Fibroblast of mammary gland (primary cell): Measurements from ENCODE around the gene INSRR.

Source experiments
- DNase-seq: peaks from one replicate; pipeline ENCODE4 v3.0.0-alpha.2; 2010; ENCODE audit warnings: low read depth
- H3K4me3 ChIP-seq: 2 replicates; pipeline ENCODE4 v1.5.1; 2011; ENCODE audit warnings: low read depth, mild to moderate bottlenecking, low read length, moderate library complexity; ENCODE audit not compliant: control insufficient read depth
- CTCF ChIP-seq: conservative IDR thresholded peaks from 2 replicates; pipeline ENCODE4 v1.5.1; 2011; ENCODE audit warnings: low read depth, low read length, inconsistent platforms; ENCODE audit not compliant: control insufficient read depth, insufficient read depth

The INSRR gene

DNA sequence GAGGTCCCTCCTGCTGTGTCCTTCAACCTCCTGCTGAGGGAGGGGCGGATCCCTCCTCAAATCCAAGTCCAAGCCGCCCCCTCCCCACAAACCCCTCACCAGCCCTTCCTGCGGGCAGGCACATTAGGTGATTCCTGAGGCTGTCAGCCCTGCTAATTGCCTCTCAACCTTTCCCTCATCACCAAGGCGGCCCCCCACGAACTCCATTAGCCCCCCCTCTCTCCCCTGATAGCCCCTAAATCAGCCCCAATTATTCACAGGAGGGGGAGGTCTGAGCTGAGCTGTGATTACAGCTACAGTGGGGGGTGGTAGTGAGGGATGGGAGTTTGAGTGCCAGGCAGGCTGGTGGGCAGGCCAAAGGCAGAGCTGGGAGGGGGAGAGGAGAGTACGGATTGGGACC is 28.8 kb upstream of the INSRR start:
- TF ChIP-seq CTCF, result no peak
- no peak overlapping the region for H3K4me3 ChIP-seq
- DNase-seq, result no peak

GRCh38 chr1:156887317-156887716 is 28.4 kb upstream of the INSRR start:
- DNase-seq, result no peak
- no peak overlapping the region for H3K4me3 ChIP-seq
- TF ChIP-seq CTCF, result no peak

- TF ChIP-seq CTCF, result no peak
- no peak overlapping the region for H3K4me3 ChIP-seq
- no peak for DNase-seq
Measured at GRCh38 chr1:156886583-156887281, 27.8 kb upstream of the INSRR start.

GRCh38 chr1:156885880-156886355 is 27.0 kb upstream of the INSRR start:
- TF ChIP-seq CTCF, result no peak
- H3K4me3 ChIP-seq, result no peak overlapping the region
- no peak for DNase-seq

- no peak overlapping the region for H3K4me3 ChIP-seq
- no peak for TF ChIP-seq CTCF
- no peak for DNase-seq
Measured at GRCh38 chr1:156885314-156885713, 26.4 kb upstream of the INSRR start.

DNA sequence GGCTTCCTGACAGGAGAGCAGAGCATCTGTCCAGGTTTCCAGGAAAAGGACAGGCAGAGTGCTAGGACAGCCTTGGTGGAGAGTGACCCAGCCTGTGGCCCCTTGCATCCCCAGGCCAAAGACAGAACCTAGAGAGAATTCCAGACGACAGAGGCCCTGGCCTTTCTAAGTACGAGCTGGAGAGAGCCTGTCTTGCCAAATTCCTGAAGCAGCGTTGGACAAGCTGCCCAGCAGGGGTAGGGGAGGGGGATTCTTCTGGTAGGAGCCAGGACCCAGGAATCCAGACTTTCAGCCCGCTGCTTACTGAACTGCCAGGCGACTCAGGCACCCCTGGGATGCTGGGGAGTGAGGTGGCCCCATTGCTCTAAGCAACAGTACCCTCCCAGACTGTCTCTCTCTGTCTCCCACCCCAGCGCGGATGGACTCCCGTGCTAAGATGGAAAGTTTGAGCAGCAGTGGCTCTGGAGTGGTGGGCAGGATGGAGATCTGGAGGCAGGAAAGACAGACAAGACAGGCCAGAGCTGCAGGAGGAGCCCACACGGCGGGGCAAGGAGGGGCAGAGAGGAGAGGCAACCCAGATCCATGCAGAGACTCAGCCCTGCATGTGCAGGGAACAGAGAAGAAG is 25.8 kb upstream of the INSRR start:
- no peak overlapping the region for H3K4me3 ChIP-seq
- no peak for TF ChIP-seq CTCF
- no peak for DNase-seq
